Stimulated activated effector memory CD8-positive, alpha-beta T cell treated with anti-CD3 and anti-CD28 coated beads, Interleukin-12 subunit alpha, Interleukin-12 subunit beta, amount 100 ng/mL, for 72 hours (primary cell): Measurements from ENCODE around the gene AMPH.
A peak's percentile ranks its signal among the peaks of the same experiment; 100 is the strongest.

Experiments used
- ATAC-seq: fragments of 150-1000 bp; cut with Tn5 transposase; 2 replicates; pipeline ENCODE4 v1.10.0; 2021
- DNase-seq, 2 donors: peaks; one replicate each; pipeline ENCODE4 v3.0.0; 2021 to 2022; ENCODE audit warnings: low spot score in 2 of 2
- H3K27ac Mint-ChIP-seq: one replicate; pipeline ENCODE4 v1.8.0; 2022; ENCODE audit warnings: mild to moderate bottlenecking, mixed read lengths
- H3K36me3 Mint-ChIP-seq: one replicate; pipeline ENCODE4 v1.8.0; 2022; ENCODE audit warnings: mild to moderate bottlenecking, mixed read lengths
- H3K4me1 Mint-ChIP-seq: one replicate; pipeline ENCODE4 v1.8.0; 2022; ENCODE audit warnings: mixed read lengths
- H3K4me3 Mint-ChIP-seq: one replicate; pipeline ENCODE4 v1.8.0; 2022; ENCODE audit warnings: mild to moderate bottlenecking, mixed read lengths
- H3K9me3 Mint-ChIP-seq: one replicate; pipeline ENCODE4 v1.8.0; 2022; ENCODE audit warnings: mixed read lengths

The AMPH gene

GRCh38 chr7:38476764-38477163 is 154.4 kb downstream of the AMPH start:
- Mint-ChIP-seq H3K4me1 (no peaks in the 10 kb centered on the region), H3K4me3 (no peak overlapping the region), H3K9me3 (peaks cover 3% of the 10 kb centered on the region), H3K27ac (no peak overlapping the region), H3K36me3 (no peaks in the 10 kb centered on the region)
- DNase-seq = no peak
- ATAC-seq = no peak

- Mint-ChIP-seq H3K36me3 (no peaks in the 10 kb centered on the region), H3K4me1 (peaks cover 19% of the 10 kb centered on the region), H3K4me3 (no peak overlapping the region), H3K27ac (no peak overlapping the region), H3K9me3 (no peaks in the 10 kb centered on the region)
- ATAC-seq = no peak
- no peak for DNase-seq
These were observed 165.2 kb downstream of the AMPH start for GRCh38 chr7:38465956-38466355.

GRCh38 chr7:38463277-38464225 is 167.6 kb downstream of the AMPH start:
- Mint-ChIP-seq H3K4me3 (peak overlapping the region; percentile 28), H3K4me1 (peaks cover 19% of the 10 kb centered on the region), H3K36me3 (no peaks in the 10 kb centered on the region), H3K9me3 (no peaks in the 10 kb centered on the region), H3K27ac (no peak overlapping the region)
- peak; percentile 97 for ATAC-seq
- DNase-seq = peak; percentile 73 to 90

- H3K4me3 Mint-ChIP-seq = peak overlapping the region; percentile 28
- no peak for ATAC-seq
- H3K9me3 Mint-ChIP-seq = no peaks in the 10 kb centered on the region
- no peak for DNase-seq
- H3K4me1 Mint-ChIP-seq = peaks cover 19% of the 10 kb centered on the region
- H3K27ac Mint-ChIP-seq = no peak overlapping the region
- no peaks in the 10 kb centered on the region for H3K36me3 Mint-ChIP-seq
These were observed 168.4 kb downstream of the AMPH start for GRCh38 chr7:38462819-38463218.

- H3K27ac Mint-ChIP-seq = no peak overlapping the region
- DNase-seq (no peak), ATAC-seq (no peak)
- no peaks in the 10 kb centered on the region for H3K9me3 Mint-ChIP-seq
- no peak overlapping the region for H3K4me3 Mint-ChIP-seq
- no peaks in the 10 kb centered on the region for H3K36me3 Mint-ChIP-seq
- H3K4me1 Mint-ChIP-seq = peaks cover 19% of the 10 kb centered on the region
These were observed 169.3 kb downstream of the AMPH start for GRCh38 chr7:38461887-38462286.

- DNase-seq (no peak), ATAC-seq (no peak)
- no peaks in the 10 kb centered on the region for H3K36me3 Mint-ChIP-seq
- no peaks in the 10 kb centered on the region for H3K4me1 Mint-ChIP-seq
- no peaks in the 10 kb centered on the region for H3K9me3 Mint-ChIP-seq
- no peak overlapping the region for H3K27ac Mint-ChIP-seq
- H3K4me3 Mint-ChIP-seq = no peak overlapping the region
These were observed 177.3 kb downstream of the AMPH start for GRCh38 chr7:38453826-38454225.

- DNase-seq (no peak), ATAC-seq (no peak)
- Mint-ChIP-seq H3K27ac (no peak overlapping the region), H3K4me3 (no peak overlapping the region), H3K4me1 (peaks cover 6% of the 10 kb centered on the region), H3K36me3 (no peaks in the 10 kb centered on the region), H3K9me3 (no peaks in the 10 kb centered on the region)
These were observed 178.0 kb downstream of the AMPH start for GRCh38 chr7:38453168-38453567.

GRCh38 chr7:38452681-38453108 is 178.5 kb downstream of the AMPH start:
- Mint-ChIP-seq H3K4me3 (no peak overlapping the region), H3K36me3 (no peaks in the 10 kb centered on the region), H3K4me1 (peaks cover 6% of the 10 kb centered on the region), H3K9me3 (no peaks in the 10 kb centered on the region), H3K27ac (no peak overlapping the region)
- DNase-seq (no peak), ATAC-seq (no peak)

- no peaks in the 10 kb centered on the region for H3K9me3 Mint-ChIP-seq
- H3K4me1 Mint-ChIP-seq = peaks cover 6% of the 10 kb centered on the region
- no peak overlapping the region for H3K27ac Mint-ChIP-seq
- H3K4me3 Mint-ChIP-seq = no peak overlapping the region
- no peak for DNase-seq
- ATAC-seq = no peak
- H3K36me3 Mint-ChIP-seq = no peaks in the 10 kb centered on the region
These were observed 179.3 kb downstream of the AMPH start for GRCh38 chr7:38451840-38452239.

GRCh38 chr7:38448584-38449234 is 182.5 kb downstream of the AMPH start:
- peaks cover 6% of the 10 kb centered on the region for H3K4me1 Mint-ChIP-seq

GRCh38 chr7:38448054-38448453 is 183.1 kb downstream of the AMPH start:
- no peak for DNase-seq
- H3K4me3 Mint-ChIP-seq = no peak overlapping the region
- peaks cover 6% of the 10 kb centered on the region for H3K4me1 Mint-ChIP-seq
- no peak for ATAC-seq
- H3K9me3 Mint-ChIP-seq = no peaks in the 10 kb centered on the region
- H3K27ac Mint-ChIP-seq = no peak overlapping the region
- no peaks in the 10 kb centered on the region for H3K36me3 Mint-ChIP-seq

More at GRCh38 chr7:38448584-38449234, 182.5 kb downstream of the AMPH start:
- Mint-ChIP-seq H3K27ac (no peak overlapping the region), H3K9me3 (no peaks in the 10 kb centered on the region), H3K4me3 (no peak overlapping the region), H3K36me3 (no peaks in the 10 kb centered on the region)
- DNase-seq (no peak), ATAC-seq (peak; percentile 99)

GRCh38 chr7:38438970-38439369 is 192.2 kb downstream of the AMPH start:
- Mint-ChIP-seq H3K9me3 (no peaks in the 10 kb centered on the region), H3K36me3 (no peaks in the 10 kb centered on the region), H3K27ac (no peak overlapping the region), H3K4me1 (peaks cover under 1% of the 10 kb centered on the region), H3K4me3 (no peak overlapping the region)
- no peak for DNase-seq
- ATAC-seq = peak; percentile 71

GRCh38 chr7:38432671-38433070 is 198.5 kb downstream of the AMPH start:
- ATAC-seq (no peak), DNase-seq (no peak)
- H3K27ac Mint-ChIP-seq = no peak overlapping the region
- no peaks in the 10 kb centered on the region for H3K9me3 Mint-ChIP-seq
- H3K36me3 Mint-ChIP-seq = no peaks in the 10 kb centered on the region
- no peak overlapping the region for H3K4me3 Mint-ChIP-seq
- peaks cover 5% of the 10 kb centered on the region for H3K4me1 Mint-ChIP-seq

- DNase-seq = no peak
- H3K9me3 Mint-ChIP-seq = no peaks in the 10 kb centered on the region
- H3K4me3 Mint-ChIP-seq = no peak overlapping the region
- ATAC-seq = no peak
- H3K36me3 Mint-ChIP-seq = no peaks in the 10 kb centered on the region
- peaks cover 11% of the 10 kb centered on the region for H3K4me1 Mint-ChIP-seq
- H3K27ac Mint-ChIP-seq = no peak overlapping the region
These were observed 199.1 kb downstream of the AMPH start for GRCh38 chr7:38432080-38432479.

- no peak for DNase-seq
- peaks cover 3% of the 10 kb centered on the region for H3K9me3 Mint-ChIP-seq
- H3K4me1 Mint-ChIP-seq = peaks cover 30% of the 10 kb centered on the region
- ATAC-seq = no peak
- no peaks in the 10 kb centered on the region for H3K36me3 Mint-ChIP-seq
- no peak overlapping the region for H3K27ac Mint-ChIP-seq
- no peak overlapping the region for H3K4me3 Mint-ChIP-seq
These were observed 202.1 kb downstream of the AMPH start for GRCh38 chr7:38429057-38429456.

GRCh38 chr7:38428041-38428440 is 203.1 kb downstream of the AMPH start:
- Mint-ChIP-seq H3K27ac (no peak overlapping the region), H3K4me1 (peaks cover 27% of the 10 kb centered on the region), H3K9me3 (peaks cover 3% of the 10 kb centered on the region), H3K36me3 (no peaks in the 10 kb centered on the region), H3K4me3 (no peak overlapping the region)
- ATAC-seq (no peak), DNase-seq (no peak)
